CD4-positive, alpha-beta T cell treated with Interleukin-6 for 4 hours (primary cell): Measurements from ENCODE around the gene PLD1.
"Not testable (repeated sequence)": the region's sequence is repeated elsewhere in the genome, so short reads cannot be mapped to it uniquely, and the experiment has no call there.

Experiments used
- DNase-seq: peaks from one replicate; pipeline ENCODE4 v3.0.0-alpha.2; 2020; ENCODE audit warnings: mixed read lengths

Gene PLD1, protein sequence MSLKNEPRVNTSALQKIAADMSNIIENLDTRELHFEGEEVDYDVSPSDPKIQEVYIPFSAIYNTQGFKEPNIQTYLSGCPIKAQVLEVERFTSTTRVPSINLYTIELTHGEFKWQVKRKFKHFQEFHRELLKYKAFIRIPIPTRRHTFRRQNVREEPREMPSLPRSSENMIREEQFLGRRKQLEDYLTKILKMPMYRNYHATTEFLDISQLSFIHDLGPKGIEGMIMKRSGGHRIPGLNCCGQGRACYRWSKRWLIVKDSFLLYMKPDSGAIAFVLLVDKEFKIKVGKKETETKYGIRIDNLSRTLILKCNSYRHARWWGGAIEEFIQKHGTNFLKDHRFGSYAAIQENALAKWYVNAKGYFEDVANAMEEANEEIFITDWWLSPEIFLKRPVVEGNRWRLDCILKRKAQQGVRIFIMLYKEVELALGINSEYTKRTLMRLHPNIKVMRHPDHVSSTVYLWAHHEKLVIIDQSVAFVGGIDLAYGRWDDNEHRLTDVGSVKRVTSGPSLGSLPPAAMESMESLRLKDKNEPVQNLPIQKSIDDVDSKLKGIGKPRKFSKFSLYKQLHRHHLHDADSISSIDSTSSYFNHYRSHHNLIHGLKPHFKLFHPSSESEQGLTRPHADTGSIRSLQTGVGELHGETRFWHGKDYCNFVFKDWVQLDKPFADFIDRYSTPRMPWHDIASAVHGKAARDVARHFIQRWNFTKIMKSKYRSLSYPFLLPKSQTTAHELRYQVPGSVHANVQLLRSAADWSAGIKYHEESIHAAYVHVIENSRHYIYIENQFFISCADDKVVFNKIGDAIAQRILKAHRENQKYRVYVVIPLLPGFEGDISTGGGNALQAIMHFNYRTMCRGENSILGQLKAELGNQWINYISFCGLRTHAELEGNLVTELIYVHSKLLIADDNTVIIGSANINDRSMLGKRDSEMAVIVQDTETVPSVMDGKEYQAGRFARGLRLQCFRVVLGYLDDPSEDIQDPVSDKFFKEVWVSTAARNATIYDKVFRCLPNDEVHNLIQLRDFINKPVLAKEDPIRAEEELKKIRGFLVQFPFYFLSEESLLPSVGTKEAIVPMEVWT

DNA sequence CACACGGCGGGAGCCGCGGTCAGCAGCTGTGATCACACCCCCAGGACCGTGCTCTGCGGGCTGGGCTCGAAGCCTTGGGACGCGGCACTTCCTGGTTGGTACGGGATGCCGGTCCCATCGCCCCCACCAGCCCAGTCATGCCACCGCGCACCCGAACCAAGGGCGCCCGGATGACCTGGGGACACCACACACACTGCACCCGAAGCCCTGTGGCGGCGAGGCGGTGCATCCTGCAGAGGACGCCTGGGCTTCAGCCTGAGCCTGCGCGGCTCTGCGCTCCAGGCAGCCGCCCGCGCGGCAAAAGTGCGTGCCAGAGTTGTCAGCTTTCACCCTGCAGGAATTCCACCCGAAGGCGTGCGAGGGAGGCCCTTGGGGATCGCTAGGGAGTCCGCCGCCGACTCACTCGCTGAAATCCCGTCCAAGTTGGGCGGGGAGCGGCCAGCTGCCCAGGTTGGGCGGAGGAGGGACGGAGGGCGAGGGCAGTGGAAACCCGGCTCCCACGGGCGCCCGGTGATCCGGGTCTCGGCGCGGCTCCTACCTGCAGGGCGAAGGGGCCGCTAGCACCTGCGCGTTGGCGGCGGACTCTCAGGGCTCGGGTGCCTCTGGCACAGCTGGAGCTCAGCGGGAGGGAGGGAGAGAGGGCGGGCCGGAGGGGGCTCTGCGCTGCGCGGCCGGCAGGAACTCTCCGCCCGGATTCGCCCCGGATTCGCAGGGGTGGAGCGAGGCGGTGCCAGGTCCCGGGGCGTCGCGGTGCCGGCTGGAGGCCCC is at the start of gene PLD1:
TSS of gene PLD1 (minus strand) at position 623 of the 768 bp plus-strand sequence. CDS start 72,432 bp downstream, outside the sequence.
- peak; percentile 42 for DNase-seq

DNA sequence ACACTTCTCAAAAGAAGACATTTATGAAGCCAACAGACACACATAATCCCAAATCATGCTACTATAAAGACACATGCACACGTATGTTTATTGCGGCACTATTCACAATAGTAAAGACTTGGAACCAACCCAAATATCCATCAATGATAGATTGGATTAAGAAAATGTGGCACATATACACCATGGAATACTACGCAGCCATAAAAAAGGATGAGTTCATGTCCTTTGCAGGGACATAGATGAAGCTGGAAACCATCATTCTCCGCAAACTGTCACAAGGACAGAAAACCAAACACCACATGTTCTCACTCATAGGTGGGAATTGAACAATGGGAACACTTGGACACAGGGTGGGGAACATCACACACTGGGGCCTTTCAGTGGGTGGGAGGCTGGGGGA is 48.5 kb upstream of the PLD1 start:
- DNase-seq = not testable (repeated sequence)

DNA sequence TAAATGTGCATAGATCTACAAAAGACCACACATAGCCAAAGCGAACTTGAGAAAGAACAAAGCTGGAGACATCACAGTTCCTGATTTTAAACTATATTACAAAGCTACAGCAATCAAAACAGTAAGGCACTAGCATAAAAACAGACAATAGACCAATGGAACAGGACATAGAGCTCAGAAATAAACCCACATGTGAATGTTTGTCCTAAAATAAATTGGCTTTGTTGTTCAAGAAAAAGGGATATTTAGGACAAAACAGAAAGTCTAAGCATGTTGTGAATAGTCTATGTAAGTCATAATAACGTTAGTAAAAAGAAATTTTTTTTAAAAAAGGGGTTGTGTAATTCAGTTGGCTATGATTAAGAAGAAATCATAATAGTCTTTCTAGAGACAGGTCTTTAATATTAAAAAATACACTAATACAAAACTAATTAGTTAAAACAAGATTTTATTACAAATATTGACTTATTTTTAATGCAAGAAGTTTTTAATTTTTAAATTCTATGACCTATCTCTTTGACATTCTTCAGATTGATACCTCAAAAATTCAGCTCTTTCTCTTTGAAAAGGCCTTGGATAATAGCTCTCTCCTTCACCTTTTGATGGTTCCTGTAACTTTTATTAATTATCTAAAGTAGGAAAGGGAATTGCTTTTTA is 44.5 kb upstream of the PLD1 start:
- DNase-seq = no peak

DNA sequence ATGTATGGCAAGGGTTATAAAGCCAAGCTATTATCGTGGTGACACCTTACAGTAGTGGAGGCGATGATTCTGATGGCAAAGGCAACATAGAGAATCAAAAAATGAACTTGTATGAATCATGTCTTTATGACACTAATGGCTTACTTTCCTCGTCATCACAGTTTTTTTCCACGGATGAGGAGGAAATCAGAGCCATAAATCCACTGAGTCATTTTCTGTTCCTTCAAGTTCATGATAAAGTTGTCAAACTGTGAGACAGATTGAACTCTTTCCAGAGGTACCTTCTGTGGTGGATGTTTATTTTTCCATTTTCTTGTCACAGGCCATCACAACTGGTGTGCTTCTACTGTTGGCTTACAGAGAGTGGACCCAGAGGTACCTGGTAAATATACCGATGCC is 41.4 kb upstream of the PLD1 start:
- DNase-seq = no peak

DNA sequence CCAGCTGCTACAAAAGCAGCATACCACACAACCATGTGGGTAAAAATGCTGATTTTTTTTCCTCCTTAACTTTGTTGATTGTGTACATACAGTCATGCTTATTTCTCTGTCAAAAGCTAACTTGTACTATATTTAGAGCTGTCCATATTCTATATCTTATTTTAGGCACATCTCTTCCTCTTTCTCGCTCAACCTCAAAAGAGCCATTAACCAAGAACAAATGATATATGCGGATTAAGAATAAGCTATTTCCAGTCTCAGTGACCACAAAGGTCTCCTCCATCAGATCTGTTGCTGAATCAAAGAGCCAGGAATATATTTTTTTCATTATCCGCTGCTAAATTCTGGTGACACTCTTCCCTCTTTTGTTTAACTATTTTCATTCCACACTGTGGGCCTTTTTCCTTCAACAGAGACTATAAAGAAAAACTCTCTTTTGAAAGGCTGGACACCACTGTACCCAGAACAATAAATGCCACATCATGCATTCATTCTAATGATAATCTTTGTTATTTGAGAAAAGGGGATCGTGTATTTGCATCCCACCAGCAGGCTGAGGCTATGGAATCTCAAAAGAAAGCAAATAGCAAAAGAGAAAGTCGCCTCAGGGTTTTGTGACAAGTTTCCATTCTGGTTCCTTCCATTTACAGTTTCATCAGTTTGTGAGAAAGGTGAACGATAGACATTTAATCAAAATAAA is 40.8 kb upstream of the PLD1 start:
- no peak for DNase-seq

DNA sequence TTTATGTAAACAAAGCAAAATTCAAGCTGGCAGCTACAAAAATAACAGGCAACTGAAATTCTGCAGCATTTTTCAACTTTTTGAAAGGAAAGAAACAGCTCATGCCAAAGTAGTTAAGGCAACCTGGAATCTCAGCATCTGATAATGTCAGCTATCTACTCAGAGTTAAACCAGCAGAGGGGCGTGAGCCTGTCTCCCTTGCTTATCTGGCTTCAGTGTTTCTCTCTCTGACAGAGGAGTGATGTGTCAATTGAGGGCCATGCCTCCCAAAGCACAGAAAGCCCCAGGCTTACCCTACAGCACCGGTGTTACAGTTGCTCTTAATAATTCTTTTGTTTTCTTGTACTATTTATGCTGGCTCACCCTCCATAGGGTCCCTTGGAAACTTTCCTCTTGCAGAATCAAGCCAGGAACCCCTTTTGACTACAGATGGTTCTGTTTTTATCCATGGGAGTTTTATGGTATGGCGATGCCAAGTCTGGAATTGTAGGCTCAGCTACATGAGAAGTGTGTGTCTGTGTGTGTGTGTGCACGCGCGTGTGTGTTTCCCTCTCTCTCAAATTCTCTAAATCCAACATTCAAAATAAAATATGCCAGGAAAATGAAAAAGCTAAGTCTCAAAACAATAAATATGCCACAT is 40.2 kb upstream of the PLD1 start:
- no peak for DNase-seq

DNA sequence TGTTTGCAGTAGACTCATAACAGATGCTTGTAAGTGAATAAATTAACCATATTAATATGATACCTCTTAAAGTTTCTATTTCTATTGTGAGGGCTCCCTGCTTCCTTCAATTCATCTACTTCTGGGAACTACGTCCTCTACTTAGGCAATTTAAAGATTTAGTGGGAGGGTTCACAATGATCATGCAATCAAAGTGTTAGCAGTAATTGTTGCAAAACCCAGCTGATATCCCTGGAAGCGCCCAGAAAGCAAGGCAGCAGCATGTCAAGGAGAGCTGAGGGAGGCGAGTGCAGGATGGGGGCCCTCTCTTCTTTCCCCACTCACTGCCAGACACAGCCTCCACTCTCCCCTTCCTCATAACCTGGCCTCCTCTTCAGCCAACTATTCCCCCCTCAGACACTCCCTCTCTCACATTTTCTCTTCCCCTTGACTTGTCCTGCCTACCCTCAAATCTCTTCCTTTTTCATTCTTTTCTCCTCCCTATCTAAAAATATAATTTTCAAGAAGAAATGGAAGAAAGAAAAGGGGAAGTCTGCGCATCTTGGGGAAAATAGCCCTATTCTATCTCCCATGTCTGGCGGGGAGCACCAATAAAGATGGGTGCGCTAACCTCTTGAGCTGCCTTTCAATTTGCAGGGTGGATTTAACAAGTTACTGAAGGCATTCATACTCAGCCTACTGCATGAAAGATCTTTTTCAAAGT is 39.5 kb upstream of the PLD1 start:
- DNase-seq = no peak

DNA sequence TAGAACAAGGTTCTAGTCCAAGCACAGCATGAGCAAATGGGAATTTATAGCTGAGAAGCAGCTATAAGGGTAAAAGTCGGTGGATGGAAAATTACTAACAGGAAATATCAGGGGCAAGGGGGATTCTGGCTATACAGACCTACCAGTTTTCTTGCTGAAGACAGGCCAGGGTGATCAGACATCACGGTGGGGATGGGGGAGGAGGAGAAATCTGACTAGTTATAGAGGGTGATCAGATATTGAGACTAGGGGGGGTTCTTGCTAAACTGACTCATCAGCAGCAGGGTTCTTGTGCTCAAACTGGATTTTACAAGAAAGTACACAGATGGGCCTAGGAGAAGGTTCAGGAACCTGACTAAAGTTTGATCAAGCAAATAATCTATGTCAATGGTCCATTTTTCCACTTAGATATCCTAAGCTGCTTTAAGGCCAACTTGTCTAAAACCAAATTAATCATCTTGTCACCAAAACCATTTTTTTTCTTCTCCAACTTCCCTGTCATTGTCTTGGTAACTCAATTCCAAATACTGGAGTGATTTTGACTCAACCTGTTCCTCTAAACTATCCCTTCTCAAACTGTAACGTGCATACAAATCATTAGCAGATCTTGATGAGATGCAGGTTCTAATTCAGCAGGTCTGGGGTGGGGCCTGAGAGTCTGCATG is 37.4 kb upstream of the PLD1 start:
- no peak for DNase-seq

DNA sequence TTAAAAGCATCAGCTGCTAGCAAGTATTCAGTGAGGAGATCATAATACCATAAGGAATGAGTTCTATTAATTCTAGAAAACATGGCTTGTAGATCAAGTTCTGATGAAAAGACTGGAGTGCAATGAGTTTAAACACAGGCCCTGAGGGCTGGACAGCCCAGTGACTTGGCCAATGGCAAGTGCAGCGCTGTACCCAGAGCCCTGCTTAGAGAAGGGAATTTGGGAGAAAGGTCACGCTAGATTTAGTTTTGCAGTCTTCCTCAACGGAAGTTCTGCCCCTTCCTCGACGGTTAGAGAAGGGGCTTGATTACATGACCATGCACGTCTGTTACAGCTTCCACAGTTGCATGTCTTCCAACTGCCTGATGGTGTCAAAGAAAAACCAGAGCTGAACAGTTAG is 36.9 kb upstream of the PLD1 start:
- DNase-seq = no peak

DNA sequence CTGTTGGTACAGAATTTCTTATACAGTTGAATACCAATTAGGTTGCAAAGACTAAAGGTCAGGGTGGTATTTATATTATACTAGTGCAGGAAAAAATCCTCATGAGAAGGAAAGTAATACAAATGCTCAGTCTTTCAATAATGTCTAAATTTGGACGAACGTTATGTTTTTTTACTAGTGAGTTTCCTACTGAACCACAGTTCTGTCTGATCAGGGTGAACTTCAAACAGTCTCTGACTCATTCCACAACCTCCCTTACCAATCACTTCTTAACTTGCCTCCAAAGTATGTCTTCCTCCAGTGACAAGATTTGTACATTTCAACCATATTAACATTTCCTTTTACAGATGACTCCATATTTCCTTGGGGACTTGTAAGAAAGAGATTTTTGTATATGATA is 36.3 kb upstream of the PLD1 start:
- no peak for DNase-seq

DNA sequence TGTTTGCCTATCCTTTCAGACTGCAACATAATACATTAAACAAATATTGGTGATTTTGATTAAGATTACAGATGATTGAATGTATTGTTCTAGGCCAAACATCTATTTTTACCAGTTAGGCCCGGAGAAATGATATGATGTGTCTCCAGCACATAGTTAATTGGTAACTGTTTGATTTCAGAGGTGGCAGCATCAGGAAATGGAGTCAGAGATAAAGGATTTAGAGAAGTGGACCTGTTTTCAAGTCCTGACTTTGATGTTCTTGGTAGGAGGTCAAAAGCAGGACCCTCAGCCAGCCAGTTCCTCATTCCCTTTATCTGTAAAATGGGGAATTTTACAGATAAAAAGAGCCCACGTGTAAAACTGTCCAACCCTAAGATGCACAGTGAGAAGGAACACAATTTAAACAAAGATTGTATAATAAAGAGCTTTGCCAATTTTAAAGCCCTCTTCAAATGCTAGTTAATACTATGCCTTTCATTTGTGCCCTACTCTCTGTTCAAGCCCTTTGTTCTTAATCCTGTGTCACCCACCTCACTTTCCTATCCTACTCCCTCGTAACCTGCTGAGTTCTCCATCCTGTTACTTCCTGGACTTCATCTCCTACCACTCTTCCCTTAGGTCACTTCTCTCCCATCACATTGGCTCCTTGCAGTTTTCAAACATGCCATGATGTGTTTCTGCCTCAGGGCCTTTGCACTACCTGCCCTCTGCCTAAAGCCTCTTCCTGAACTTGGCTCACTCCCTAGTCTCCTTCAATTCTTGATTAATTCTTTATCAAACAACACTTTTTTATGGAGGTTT is 35.4 kb upstream of the PLD1 start:
- no peak for DNase-seq

DNA sequence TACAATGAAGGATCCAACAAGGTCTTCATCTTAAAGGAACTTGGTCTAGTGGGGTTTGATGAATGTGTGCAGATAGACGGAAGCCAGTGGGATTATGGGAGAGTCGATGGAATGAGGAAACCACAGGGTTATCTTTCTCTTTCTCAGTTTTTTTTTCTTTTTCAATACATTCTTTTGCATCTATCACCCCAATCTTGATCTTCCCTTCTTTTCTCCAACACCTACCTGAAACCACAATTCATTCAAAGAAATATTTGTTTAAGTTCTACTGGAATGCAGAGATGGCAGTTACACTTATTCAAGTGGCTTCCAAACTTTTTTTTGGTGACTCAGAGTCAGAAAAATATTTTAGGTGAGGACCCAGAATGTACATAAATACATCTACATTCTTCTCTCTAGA is 34.6 kb upstream of the PLD1 start:
- no peak for DNase-seq

DNA sequence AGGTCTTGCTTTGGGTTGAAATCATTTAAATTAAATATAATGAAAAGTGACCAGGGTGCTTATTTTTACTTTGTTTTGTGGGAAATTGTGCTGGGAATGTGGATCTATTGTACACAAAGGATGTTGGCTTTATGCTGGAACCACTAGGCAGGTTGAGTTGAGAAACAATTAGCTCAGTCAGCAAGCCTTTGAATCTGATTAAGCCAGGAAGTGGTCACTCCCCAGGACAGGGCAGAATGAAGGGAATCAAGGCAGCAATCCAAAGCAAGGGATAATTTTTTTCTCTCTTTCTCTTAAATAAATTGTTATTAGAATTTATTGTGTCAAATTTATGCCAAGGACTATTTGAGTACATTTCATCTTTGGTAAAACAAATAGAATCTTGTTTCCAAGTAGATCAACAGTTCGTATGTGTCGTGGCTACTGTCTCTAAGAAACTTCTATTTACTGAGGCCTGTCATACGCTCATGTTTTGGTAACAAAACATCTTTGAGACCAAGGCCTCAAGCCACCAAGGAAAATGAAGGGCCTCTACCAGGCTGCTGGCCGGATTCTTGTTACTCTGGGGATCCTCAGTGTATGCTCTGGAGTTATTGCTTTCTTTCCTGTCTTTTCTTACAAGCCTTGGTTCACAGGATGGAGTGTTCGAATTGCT is 32.7 kb upstream of the PLD1 start, which contains the start of gene TMEM212:
TSS of gene TMEM212 (plus strand) at position 486 of the 655 bp plus-strand sequence. CDS start at position 521, 35 bp downstream.
- no peak for DNase-seq

DNA sequence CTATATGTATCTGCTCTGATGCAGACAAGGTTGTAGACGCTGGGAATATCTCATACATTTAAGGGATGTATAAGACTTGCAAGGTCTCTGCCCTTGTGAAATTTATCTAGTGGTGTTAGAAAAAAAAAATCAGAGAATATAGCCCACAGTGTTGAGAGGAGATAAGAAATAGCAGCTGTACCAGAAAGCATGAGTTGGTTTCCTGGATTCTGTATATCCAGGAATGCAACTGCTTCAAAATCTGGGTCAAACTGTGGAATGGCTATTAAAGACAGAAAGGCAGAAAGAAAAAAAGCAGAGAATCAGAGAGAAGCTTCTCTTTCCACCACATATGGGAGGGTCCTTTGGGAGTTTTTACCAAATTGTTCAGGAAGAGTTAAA is 31.3 kb upstream of the PLD1 start:
- no peak for DNase-seq

DNA sequence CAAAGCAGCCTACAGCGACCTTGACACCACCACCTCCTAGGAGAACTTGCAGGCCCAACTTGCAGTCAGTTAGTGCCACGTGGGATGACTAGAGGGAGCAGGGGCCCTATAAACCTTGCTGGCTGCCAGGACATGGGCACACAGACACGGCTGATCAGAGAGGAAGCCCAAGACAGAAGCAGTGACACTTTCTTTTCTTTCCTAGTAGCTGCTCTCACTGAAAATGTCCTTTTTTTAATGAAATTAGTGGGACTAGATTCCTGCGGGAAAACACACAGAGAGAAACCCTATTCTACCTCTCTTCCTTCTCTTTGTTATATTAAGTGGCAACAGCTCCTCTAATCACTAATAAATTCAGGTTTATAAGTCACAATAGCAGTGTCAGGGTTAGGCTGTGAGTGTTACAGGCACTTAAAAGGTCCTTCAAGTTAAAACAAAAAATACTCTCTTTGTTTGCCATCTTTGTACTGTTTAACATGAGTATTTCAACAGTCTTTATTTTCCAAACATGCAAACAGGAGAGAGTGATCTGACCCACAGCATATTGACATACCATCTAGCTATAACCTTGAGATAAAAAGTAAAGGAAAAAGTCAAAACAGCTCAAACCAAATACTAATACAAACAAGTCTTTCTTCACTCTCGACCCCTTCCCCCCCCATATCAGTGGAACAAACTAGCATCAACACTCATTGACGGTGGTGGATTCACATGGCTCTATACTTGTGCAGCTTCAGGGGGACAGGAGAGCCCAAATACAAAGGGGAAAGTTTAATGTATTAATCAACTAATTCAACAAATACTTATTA is 30.7 kb upstream of the PLD1 start:
- no peak for DNase-seq

DNA sequence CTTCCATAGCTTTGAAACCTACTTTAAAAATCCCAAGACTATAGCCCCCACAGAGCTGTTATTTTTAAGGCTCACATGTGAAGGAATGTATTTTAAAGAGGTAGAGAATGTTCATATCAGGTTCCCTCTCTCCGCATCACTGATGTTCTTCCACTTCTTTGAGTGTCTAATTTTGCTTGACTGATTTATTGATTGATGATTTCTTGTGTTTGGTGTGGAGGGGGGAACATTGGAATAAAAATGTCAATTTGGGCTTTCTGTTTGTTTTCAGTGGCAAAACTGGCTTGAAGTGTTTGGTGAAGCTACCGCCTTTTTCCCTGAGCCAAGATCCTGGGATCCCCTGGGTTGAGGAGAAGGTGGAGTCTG is 30.1 kb upstream of the PLD1 start:
- no peak for DNase-seq

DNA sequence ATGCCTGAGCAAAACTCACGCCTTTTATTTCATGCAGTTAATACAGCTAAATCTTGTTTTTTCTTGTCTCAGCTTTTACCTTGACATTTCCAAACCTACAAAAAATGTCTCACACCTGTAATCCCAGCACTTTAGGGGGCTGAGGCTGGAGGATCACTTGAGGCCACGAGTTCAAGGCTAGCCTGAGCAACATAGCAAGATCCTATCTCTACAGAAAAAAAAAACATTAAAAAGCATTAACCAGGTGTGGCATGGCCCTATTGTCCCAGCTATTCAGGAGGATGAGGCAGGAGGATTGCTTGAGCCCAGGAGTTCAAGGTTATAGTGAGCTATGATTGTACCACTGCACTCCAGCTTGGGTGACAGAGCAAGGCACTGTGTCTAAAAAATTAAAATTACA is 29.0 kb upstream of the PLD1 start:
- no peak for DNase-seq
